Lower lobe of right lung (tissue), 2 donors: Measurements from ENCODE around the gene SLC38A10. TPM values are rescaled to one million over a fixed set of nuclear protein-coding genes. Genes with fewer than 3 reads are reported as not detected.

Experiments
- ATAC-seq, 2 donors: fragments of 200-7000 bp; cut with Tn5 transposase; one replicate each; pipeline ENCODE4 v1.9.1; 2020 to 2022; ENCODE audit warnings: mild to moderate bottlenecking in 2 of 2, moderate library complexity in 2 of 2
- DNase-seq: peaks from one replicate; pipeline ENCODE4 v3.0.0-alpha.2; 2020
- H3K27ac ChIP-seq: fragments of 200-600 bp; one replicate; pipeline ENCODE4 v1.8.0; 2022
- H3K27me3 ChIP-seq: fragments of 200-600 bp; one replicate; pipeline ENCODE4 v1.8.0; 2022; ENCODE audit warnings: low read depth
- H3K36me3 ChIP-seq: fragments of 200-600 bp; one replicate; pipeline ENCODE4 v1.8.0; 2022; ENCODE audit warnings: mild to moderate bottlenecking
- H3K4me1 ChIP-seq: fragments of 200-600 bp; one replicate; pipeline ENCODE4 v1.8.0; 2022
- H3K4me3 ChIP-seq: fragments of 200-600 bp; one replicate; pipeline ENCODE4 v1.8.0; 2022; ENCODE audit warnings: mild to moderate bottlenecking
- H3K9me3 ChIP-seq: fragments of 200-600 bp; one replicate; pipeline ENCODE4 v1.8.0; 2022
- CTCF ChIP-seq: fragments of 200-600 bp; IDR thresholded peaks from one replicate; pipeline ENCODE4 v1.8.0; 2022; ENCODE audit warnings: antibody characterized with exemption, mild to moderate bottlenecking
- intact Hi-C: fragments of 100-400 bp; cut with DNase I; formaldehyde crosslinking; loops from one replicate; pipeline ENCODE4 v1.11.0; 2022
- total RNA-seq: library from RNA; stranded (reverse); fragmentation: NEBNext Ultra II Directional; extraction: Animal tissue kit (Norgen Biotek cat#: 25700); gene quantifications from one replicate; pipeline ENCODE4 v1.2.1, GENCODE V29; 2021
- donor health status: DM: no; HTN: yes; CAD: no; lungs with severe emphysema.

SLC38A10 gene
- total RNA-seq, 1 donor from 2014 or later = 98.1 TPM

GRCh38 chr17:81272616-81273015 is 22.5 kb downstream of the SLC38A10 start:
- TF ChIP-seq CTCF = no peak
- ATAC-seq (peak; percentile 67 to 71), DNase-seq (peak; percentile 76)
- Histone ChIP-seq H3K36me3 (peaks cover 91% of the 10 kb centered on the region), H3K4me1 (peaks cover 14% of the 10 kb centered on the region), H3K9me3 (no peaks in the 10 kb centered on the region), H3K27ac (peak overlapping the region; percentile 41), H3K27me3 (no peaks in the 10 kb centered on the region), H3K4me3 (no peak overlapping the region)
- intact Hi-C loops = no loop called here

GRCh38 chr17:81271226-81271625 is 23.9 kb downstream of the SLC38A10 start:
- ATAC-seq (no peak), DNase-seq (no peak)
- intact Hi-C loops = no loop called here

GRCh38 chr17:81270279-81270678 is 24.8 kb downstream of the SLC38A10 start:
- intact Hi-C loops = no loop called here
- Histone ChIP-seq H3K4me1 (no peaks in the 10 kb centered on the region), H3K27me3 (no peaks in the 10 kb centered on the region), H3K36me3 (peaks cover 89% of the 10 kb centered on the region), H3K4me3 (no peak overlapping the region), H3K9me3 (no peaks in the 10 kb centered on the region), H3K27ac (no peak overlapping the region)
- ATAC-seq (no peak), DNase-seq (no peak)
- no peak for TF ChIP-seq CTCF

More at GRCh38 chr17:81271226-81271625, 23.9 kb downstream of the SLC38A10 start:
- Histone ChIP-seq H3K9me3 (no peaks in the 10 kb centered on the region), H3K27me3 (no peaks in the 10 kb centered on the region), H3K36me3 (peaks cover 86% of the 10 kb centered on the region), H3K4me1 (no peaks in the 10 kb centered on the region), H3K27ac (no peak overlapping the region), H3K4me3 (no peak overlapping the region)
- no peak for TF ChIP-seq CTCF

GRCh38 chr17:81267390-81268067 is 27.6 kb downstream of the SLC38A10 start:
- Histone ChIP-seq H3K9me3 (no peaks in the 10 kb centered on the region), H3K27ac (no peak overlapping the region), H3K36me3 (peaks cover 90% of the 10 kb centered on the region), H3K27me3 (no peaks in the 10 kb centered on the region), H3K4me3 (no peak overlapping the region), H3K4me1 (no peaks in the 10 kb centered on the region)
- intact Hi-C loops = no loop called here
- no peak for TF ChIP-seq CTCF
- DNase-seq (no peak), ATAC-seq (no peak)

- Histone ChIP-seq H3K4me3 (no peak overlapping the region), H3K36me3 (peaks cover 93% of the 10 kb centered on the region), H3K27ac (no peak overlapping the region), H3K27me3 (no peaks in the 10 kb centered on the region), H3K4me1 (no peaks in the 10 kb centered on the region), H3K9me3 (no peaks in the 10 kb centered on the region)
- ATAC-seq (no peak), DNase-seq (no peak)
- intact Hi-C loops = no loop called here
- TF ChIP-seq CTCF = no peak
Observed at GRCh38 chr17:81265576-81265975, 29.5 kb downstream of the SLC38A10 start.
